GM06990 (cell line): ENCODE results near the gene ACKR2.

Source experiments
- DNase-seq: peaks from one replicate; pipeline ENCODE4 v3.0.0-alpha.2; 2011; ENCODE audit not compliant: insufficient read length; ENCODE audit errors: extremely low read depth
- H3K27me3 ChIP-seq: replicated peaks from 2 replicates; pipeline ENCODE4 v1.6.0; 2011; ENCODE audit warnings: low read length; ENCODE audit not compliant: control insufficient read depth, insufficient read depth
- H3K36me3 ChIP-seq: 2 replicates; pipeline ENCODE4 v1.5.1; 2011; ENCODE audit warnings: low read length; ENCODE audit not compliant: control insufficient read depth, insufficient read depth
- H3K4me3 ChIP-seq: replicated peaks from 2 replicates; pipeline ENCODE4 v1.5.1; 2011; ENCODE audit warnings: low read depth, mild to moderate bottlenecking, control low read depth, low read length
- CTCF ChIP-seq: IDR thresholded peaks from 2 replicates; pipeline ENCODE4 v1.5.1; 2011; ENCODE audit warnings: low read length, control low read depth, mild to moderate bottlenecking, inconsistent platforms; ENCODE audit not compliant: insufficient read depth, poor library complexity, severe bottlenecking

Gene ACKR2

DNA sequence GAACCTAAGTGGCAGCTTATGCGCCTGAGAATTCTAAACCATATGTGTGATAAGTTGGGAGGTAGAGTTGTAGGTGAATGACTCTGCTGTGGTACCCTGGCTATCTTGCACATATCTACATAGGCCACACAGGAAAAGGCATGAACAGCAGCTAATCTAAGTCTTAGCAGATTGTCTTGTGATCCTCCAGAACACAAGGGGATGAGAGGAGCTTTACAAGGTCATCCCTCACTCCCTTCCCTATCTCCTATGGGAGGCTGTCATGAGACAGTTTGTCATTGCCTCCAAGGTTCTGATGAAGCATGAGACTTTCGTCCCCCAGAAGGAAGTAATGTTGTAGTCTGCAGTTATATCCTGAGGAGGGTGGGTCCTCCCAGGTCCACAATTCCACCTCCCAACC lies 93.0 kb downstream of the ACKR2 start:
- Histone ChIP-seq H3K36me3 (no peaks in the 10 kb centered on the region), H3K27me3 (peaks cover 2% of the 10 kb centered on the region; the same call in 1 of the 2 replicates), H3K4me3 (no peak overlapping the region)
- no peak for TF ChIP-seq CTCF
- no peak for DNase-seq

GRCh38 chr3:42904076-42904475 lies 94.8 kb downstream of the ACKR2 start:
- Histone ChIP-seq H3K27me3 (peaks cover 2% of the 10 kb centered on the region; the same call in 1 of the 2 replicates), H3K4me3 (no peak overlapping the region), H3K36me3 (no peaks in the 10 kb centered on the region)
- TF ChIP-seq CTCF: no peak
- no peak for DNase-seq

GRCh38 chr3:42905740-42906069 lies 96.5 kb downstream of the ACKR2 start:
- no peaks in the 10 kb centered on the region for H3K36me3 ChIP-seq
- TF ChIP-seq CTCF: no peak
- no peak for DNase-seq
- H3K27me3 ChIP-seq: peaks cover 2% of the 10 kb centered on the region; the same call in 1 of the 2 replicates
- H3K4me3 ChIP-seq: no peak overlapping the region

DNA sequence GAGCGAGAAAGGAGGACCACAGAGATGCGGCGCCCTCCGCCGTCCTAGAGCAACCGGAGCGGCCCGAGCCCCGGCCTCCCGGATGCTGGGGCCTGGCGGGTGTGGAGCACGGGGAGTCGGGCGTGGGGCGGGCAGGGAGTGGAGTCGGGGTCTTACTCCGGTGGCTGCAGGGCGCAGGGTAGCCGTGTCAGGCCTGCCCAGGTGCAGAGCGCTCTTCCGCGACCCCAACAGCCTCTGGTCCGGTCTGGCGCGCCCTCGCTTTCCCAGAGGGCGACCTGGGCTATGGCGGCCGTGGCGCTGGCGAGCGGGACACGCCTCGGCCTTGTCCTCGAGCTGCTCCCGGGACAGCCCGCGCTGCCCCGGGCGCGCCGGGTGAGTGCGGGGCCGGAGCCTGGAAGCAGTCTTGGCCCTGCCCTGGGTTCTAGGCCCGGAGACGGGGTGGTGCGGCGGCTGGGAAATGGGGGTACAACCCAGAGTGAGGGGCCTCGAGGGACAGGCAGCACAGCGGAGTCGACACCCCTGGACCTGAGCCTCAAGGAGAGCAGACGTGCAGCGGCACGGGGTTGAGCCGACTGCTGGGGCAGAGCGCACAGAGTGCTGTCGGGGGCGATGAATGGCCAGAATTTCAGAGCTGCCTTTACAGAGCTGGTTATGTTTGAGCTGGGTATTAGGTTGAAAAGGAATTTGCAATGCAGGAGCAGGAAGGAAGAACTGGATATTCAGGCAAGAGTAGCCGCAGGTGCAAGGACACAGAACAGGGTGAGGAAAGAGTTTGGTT lies 97.0 kb downstream of the ACKR2 start, which contains the start of gene ZNF662:
Gene ZNF662, plus strand, starts transcription at position 73 of the 778 bp plus-strand sequence. CDS start 1,973 bp downstream, outside the sequence.
- H3K36me3 ChIP-seq: no peaks in the 10 kb centered on the region
- no peak within 1 kb of the TSS for H3K4me3 ChIP-seq
- TF ChIP-seq CTCF: no peak
- peaks cover 2% of the 10 kb centered on the region; the same call in 1 of the 2 replicates for H3K27me3 ChIP-seq
- no peak for DNase-seq

DNA sequence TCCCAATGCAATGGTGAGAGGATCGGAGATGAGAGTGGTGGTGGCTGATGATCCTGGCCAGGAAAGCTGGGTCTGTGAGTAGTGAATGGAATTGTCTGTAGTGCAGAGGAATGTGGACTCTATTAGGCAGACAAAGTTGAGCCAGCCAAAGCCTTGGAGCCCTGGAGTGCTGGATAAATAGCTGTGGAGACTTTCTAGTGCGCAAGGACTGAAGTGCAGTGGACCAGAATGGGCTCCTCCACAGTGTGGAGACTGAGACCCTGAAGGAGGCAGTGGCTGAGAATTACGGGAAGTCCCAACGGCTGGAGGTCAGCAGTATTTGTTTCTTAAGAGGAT lies 97.6 kb downstream of the ACKR2 start:
- H3K4me3 ChIP-seq: no peak overlapping the region
- no peaks in the 10 kb centered on the region for H3K36me3 ChIP-seq
- no peak for TF ChIP-seq CTCF
- peaks cover 2% of the 10 kb centered on the region; the same call in 1 of the 2 replicates for H3K27me3 ChIP-seq
- no peak for DNase-seq
